ENCODE results near the gene AGBL5.
"Not testable (repeated sequence)": the region's sequence is repeated elsewhere in the genome, so short reads cannot be mapped to it uniquely, and the experiment has no call there.

The AGBL5 gene

DNA sequence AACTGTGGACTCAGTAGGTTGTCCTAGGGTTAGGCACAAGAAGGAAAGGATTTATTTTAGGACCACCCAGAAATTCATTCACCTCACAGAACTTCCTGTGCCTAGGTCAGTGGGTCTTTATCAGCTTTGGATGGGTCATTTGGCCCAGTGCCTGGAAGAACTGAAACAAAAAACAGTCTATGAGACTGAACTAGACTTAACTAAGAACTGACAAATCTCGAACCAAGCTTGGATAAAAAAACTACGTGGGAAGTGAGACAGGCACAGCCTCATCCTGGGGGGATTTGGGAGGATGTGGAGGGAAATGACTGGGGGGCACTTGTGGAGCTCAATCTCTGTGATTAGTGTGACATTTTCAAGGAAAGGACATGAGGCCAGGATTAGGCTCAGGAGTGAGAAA, 22.3 kb downstream of the AGBL5 start:
- TF ChIP-seq, protein P1, sequence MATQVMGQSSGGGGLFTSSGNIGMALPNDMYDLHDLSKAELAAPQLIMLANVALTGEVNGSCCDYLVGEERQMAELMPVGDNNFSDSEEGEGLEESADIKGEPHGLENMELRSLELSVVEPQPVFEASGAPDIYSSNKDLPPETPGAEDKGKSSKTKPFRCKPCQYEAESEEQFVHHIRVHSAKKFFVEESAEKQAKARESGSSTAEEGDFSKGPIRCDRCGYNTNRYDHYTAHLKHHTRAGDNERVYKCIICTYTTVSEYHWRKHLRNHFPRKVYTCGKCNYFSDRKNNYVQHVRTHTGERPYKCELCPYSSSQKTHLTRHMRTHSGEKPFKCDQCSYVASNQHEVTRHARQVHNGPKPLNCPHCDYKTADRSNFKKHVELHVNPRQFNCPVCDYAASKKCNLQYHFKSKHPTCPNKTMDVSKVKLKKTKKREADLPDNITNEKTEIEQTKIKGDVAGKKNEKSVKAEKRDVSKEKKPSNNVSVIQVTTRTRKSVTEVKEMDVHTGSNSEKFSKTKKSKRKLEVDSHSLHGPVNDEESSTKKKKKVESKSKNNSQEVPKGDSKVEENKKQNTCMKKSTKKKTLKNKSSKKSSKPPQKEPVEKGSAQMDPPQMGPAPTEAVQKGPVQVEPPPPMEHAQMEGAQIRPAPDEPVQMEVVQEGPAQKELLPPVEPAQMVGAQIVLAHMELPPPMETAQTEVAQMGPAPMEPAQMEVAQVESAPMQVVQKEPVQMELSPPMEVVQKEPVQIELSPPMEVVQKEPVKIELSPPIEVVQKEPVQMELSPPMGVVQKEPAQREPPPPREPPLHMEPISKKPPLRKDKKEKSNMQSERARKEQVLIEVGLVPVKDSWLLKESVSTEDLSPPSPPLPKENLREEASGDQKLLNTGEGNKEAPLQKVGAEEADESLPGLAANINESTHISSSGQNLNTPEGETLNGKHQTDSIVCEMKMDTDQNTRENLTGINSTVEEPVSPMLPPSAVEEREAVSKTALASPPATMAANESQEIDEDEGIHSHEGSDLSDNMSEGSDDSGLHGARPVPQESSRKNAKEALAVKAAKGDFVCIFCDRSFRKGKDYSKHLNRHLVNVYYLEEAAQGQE (IDR thresholded peaks at IDR 0.05; ENCODE audit: insufficient replicate concordance, low read depth): no peak
- TF ChIP-seq, protein P2, sequence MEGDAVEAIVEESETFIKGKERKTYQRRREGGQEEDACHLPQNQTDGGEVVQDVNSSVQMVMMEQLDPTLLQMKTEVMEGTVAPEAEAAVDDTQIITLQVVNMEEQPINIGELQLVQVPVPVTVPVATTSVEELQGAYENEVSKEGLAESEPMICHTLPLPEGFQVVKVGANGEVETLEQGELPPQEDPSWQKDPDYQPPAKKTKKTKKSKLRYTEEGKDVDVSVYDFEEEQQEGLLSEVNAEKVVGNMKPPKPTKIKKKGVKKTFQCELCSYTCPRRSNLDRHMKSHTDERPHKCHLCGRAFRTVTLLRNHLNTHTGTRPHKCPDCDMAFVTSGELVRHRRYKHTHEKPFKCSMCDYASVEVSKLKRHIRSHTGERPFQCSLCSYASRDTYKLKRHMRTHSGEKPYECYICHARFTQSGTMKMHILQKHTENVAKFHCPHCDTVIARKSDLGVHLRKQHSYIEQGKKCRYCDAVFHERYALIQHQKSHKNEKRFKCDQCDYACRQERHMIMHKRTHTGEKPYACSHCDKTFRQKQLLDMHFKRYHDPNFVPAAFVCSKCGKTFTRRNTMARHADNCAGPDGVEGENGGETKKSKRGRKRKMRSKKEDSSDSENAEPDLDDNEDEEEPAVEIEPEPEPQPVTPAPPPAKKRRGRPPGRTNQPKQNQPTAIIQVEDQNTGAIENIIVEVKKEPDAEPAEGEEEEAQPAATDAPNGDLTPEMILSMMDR (IDR thresholded peaks at IDR 0.05; ENCODE audit: insufficient read depth, low read length): no peak
- TF ChIP-seq POLR2AphosphoS5 (IDR thresholded peaks at IDR 0.05; ENCODE audit: low read depth) (no peak), SPI1 (IDR thresholded peaks at IDR 0.05; ENCODE audit: borderline replicate concordance, low read depth) (no peak), GABPA (IDR thresholded peaks at IDR 0.05; ENCODE audit: low read depth) (no peak)
- Histone ChIP-seq H3K4me3 (replicated peaks; ENCODE audit: insufficient read depth, low read length) (no peak overlapping the region), H3K27me3 (ENCODE audit: insufficient read depth, poor library complexity, severe bottlenecking) (no peaks in the 10 kb centered on the region), H3K27ac (replicated peaks) (no peak overlapping the region; the same call in 1 of the 2 replicates)
- no peak for DNase-seq (ENCODE audit: low read depth in 1 of 2, low spot score in 1 of 2)

DNA sequence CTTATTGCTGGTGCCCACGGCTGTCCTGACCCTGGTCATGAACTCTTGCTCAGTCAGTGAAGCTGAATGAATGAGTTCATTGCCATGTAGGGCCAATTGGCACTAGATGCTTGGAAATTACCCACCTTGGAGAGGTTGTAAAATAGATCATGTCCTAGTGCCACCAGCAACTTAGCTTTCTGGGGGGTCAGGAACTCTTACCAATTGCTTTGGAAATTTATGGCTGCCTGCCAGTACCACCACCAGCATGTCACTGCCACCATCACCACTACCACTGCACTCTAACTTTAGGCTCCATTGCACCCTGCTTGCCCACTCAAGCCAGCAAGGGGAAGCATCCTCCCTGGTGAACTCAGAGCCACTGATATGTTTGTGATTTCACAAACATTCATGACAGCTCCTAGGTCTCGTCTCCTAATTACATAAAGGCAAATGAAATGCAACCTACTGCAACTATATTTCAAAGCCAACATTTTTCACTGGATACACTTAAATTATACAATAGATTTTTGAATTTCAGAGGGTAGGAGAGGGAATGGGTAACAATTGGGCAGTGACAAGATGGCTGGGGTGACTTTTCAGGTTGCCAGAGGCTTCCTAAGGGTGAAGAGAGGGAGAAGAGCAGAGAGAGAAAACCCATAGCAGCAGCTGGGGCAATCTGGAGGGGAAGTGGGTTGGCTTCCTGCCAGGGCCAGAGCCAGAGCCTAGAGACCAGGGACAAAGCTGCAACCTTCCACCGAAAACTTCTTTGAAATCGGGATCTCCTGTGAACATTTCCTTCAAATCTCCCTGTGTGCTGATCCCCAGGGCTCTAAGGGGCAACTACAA, 23.5 kb downstream of the AGBL5 start:
- H3K4me3 ChIP-seq (replicated peaks; ENCODE audit: insufficient read depth, low read length): no peak overlapping the region
- TF ChIP-seq, protein P2 (IDR thresholded peaks at IDR 0.05; ENCODE audit: insufficient read depth, low read length): no peak
- TF ChIP-seq, protein P1 (IDR thresholded peaks at IDR 0.05; ENCODE audit: insufficient replicate concordance, low read depth): no peak
- no peak for TF ChIP-seq GABPA (IDR thresholded peaks at IDR 0.05; ENCODE audit: low read depth)
- peak; percentile 44; the same call in 1 of the 2 replicates for TF ChIP-seq POLR2AphosphoS5 (IDR thresholded peaks at IDR 0.05; ENCODE audit: low read depth)
- TF ChIP-seq SPI1 (IDR thresholded peaks at IDR 0.05; ENCODE audit: borderline replicate concordance, low read depth): peak; percentile 56; the same call in 1 of the 2 replicates
- peak in 1 of 2 experiments; percentile 88 for DNase-seq (ENCODE audit: low read depth in 1 of 2, low spot score in 1 of 2)
- H3K27me3 ChIP-seq (ENCODE audit: insufficient read depth, poor library complexity, severe bottlenecking): no peaks in the 10 kb centered on the region
- H3K27ac ChIP-seq (replicated peaks): peak overlapping the region; percentile 41

DNA sequence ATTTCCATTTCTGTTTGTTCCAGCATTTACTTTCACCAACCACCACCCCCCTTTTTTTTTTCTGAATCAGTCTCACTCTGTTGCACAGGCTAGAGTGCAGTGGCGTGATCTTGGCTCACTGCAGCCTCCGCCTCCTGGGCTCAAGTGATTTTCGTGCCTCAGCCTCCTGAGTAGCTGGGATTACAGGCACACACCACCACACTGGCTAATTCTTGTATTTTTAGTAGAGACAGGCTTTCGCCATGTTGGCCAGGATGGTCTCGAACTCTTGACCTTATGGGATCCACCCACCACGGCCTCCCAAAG, 24.1 kb downstream of the AGBL5 start:
- peak in 1 of 2 experiments; percentile 21 for DNase-seq (ENCODE audit: low read depth in 1 of 2, low spot score in 1 of 2)
- peak overlapping the region; percentile 41 for H3K27ac ChIP-seq (replicated peaks)
- H3K4me3 ChIP-seq (replicated peaks; ENCODE audit: insufficient read depth, low read length); H3K27me3 ChIP-seq (ENCODE audit: insufficient read depth, poor library complexity, severe bottlenecking): not testable (repeated sequence)

DNA sequence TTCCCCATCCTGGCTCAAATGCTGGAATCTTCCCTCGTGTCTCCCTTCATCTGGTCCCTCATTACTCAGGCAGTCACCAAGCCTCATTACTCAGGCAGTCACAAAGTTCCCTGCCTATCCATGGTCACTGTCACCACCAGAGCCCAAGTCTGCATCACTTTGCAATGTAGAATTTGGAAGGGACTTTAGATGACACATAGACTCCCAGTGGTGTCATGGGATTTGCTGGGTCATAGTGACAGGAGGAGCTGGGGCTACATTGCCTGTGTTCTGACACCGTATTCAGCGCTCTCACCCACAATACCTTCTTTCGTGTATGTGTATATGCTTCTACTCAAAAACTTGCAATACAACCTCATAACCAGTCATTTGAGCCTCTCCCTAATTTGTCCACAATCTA, 24.9 kb downstream of the AGBL5 start:
- TF ChIP-seq, protein P2 (IDR thresholded peaks at IDR 0.05; ENCODE audit: insufficient read depth, low read length): no peak
- no peak for TF ChIP-seq POLR2AphosphoS5 (IDR thresholded peaks at IDR 0.05; ENCODE audit: low read depth)
- TF ChIP-seq, protein P1 (IDR thresholded peaks at IDR 0.05; ENCODE audit: insufficient replicate concordance, low read depth): no peak
- TF ChIP-seq GABPA (IDR thresholded peaks at IDR 0.05; ENCODE audit: low read depth): no peak
- TF ChIP-seq SPI1 (IDR thresholded peaks at IDR 0.05; ENCODE audit: borderline replicate concordance, low read depth): no peak

More for the DNA sequence above, 24.9 kb downstream of the AGBL5 start:
- no peak overlapping the region for H3K4me3 ChIP-seq (replicated peaks; ENCODE audit: insufficient read depth, low read length)
- no peak for DNase-seq (ENCODE audit: low read depth in 1 of 2, low spot score in 1 of 2)
- no peak overlapping the region for H3K27ac ChIP-seq (replicated peaks)
- no peaks in the 10 kb centered on the region for H3K27me3 ChIP-seq (ENCODE audit: insufficient read depth, poor library complexity, severe bottlenecking)

Measured in HL-60 (cell line).